Activated naive CD4-positive, alpha-beta T cell treated with anti-CD3 and anti-CD28 coated beads, Interleukin-2, amount 50 U/mL, for 16 hours (primary cell): ENCODE measurements around the gene NELL2.

ENCODE experiments used
- DNase-seq: peaks from one replicate; pipeline ENCODE4 v3.0.0-alpha.2; 2020

The NELL2 gene

GRCh38 chr12:44525806-44526654 is 350.1 kb downstream of the NELL2 start:
- DNase-seq, result no peak

GRCh38 chr12:44523828-44524227 is 352.3 kb downstream of the NELL2 start:
- no peak for DNase-seq

GRCh38 chr12:44521702-44522101 is 354.4 kb downstream of the NELL2 start:
- DNase-seq, result no peak

- DNase-seq, result no peak
Measured at GRCh38 chr12:44519931-44520330, 356.2 kb downstream of the NELL2 start.

- DNase-seq, result no peak
Measured at GRCh38 chr12:44511289-44511688, 364.8 kb downstream of the NELL2 start.

- no peak for DNase-seq
Measured at GRCh38 chr12:44510510-44510909, 365.6 kb downstream of the NELL2 start.

- DNase-seq, result no peak
Measured at GRCh38 chr12:44510076-44510475, 366.0 kb downstream of the NELL2 start.

- no peak for DNase-seq
Measured at GRCh38 chr12:44509471-44509870, 366.6 kb downstream of the NELL2 start.

GRCh38 chr12:44507461-44507860 is 368.7 kb downstream of the NELL2 start:
- no peak for DNase-seq

- no peak for DNase-seq
Measured at GRCh38 chr12:44504799-44505198, 371.3 kb downstream of the NELL2 start.

GRCh38 chr12:44503329-44503728 is 372.8 kb downstream of the NELL2 start:
- DNase-seq, result no peak

GRCh38 chr12:44502681-44503080 is 373.4 kb downstream of the NELL2 start:
- DNase-seq, result no peak

GRCh38 chr12:44500423-44500822 is 375.7 kb downstream of the NELL2 start:
- DNase-seq, result no peak

- no peak for DNase-seq
Measured at GRCh38 chr12:44497044-44497443, 379.1 kb downstream of the NELL2 start.

- DNase-seq, result no peak
Measured at GRCh38 chr12:44490181-44490580, 385.9 kb downstream of the NELL2 start.

- no peak for DNase-seq
Measured at GRCh38 chr12:44488180-44488579, 387.9 kb downstream of the NELL2 start.

- no peak for DNase-seq
Measured at GRCh38 chr12:44484862-44485261, 391.3 kb downstream of the NELL2 start.

- no peak for DNase-seq
Measured at GRCh38 chr12:44477331-44477980, 398.7 kb downstream of the NELL2 start.

GRCh38 chr12:44476683-44477082 is 399.4 kb downstream of the NELL2 start:
- DNase-seq, result no peak

GRCh38 chr12:44465139-44465538 is 411.0 kb downstream of the NELL2 start:
- DNase-seq, result no peak

- no peak for DNase-seq
Measured at GRCh38 chr12:44464180-44464579, 411.9 kb downstream of the NELL2 start.

- no peak for DNase-seq
Measured at GRCh38 chr12:44462729-44463128, 413.4 kb downstream of the NELL2 start.

- no peak for DNase-seq
Measured at GRCh38 chr12:44460261-44460660, 415.9 kb downstream of the NELL2 start.

- no peak for DNase-seq
Measured at GRCh38 chr12:44459569-44459968, 416.5 kb downstream of the NELL2 start.
